Measurements from ENCODE around the gene PLCD3.

PLCD3 gene

GRCh38 chr17:45086391-45086790 is 45.9 kb downstream of the PLCD3 start:
- in situ Hi-C loops (cut with HindIII; ENCODE audit: low sequenced_read_pairs) = no loop called here

- in situ Hi-C loops (cut with HindIII; ENCODE audit: low sequenced_read_pairs) = no loop called here
Measured at GRCh38 chr17:45081047-45081703, 51.1 kb downstream of the PLCD3 start.

DNA sequence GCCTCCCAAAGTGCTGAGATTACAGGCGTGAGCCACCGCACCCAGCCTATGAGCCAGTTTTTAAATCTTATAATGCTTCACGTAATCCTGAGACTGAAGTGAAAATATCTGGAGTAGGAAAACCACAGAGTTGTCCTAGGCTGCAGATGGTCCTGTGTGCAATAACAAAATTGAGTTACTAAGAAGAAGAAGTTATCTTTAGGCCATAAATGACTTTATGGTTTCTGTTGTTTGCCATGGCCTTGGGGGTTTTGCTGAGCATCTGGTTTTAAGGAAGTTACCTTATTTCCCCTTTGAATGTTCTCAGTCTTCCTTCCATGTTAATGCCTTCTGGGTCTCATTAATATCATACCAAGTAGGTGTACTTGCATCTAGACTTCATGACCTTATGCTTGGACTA is 54.7 kb downstream of the PLCD3 start:
- in situ Hi-C loops (cut with HindIII; ENCODE audit: low sequenced_read_pairs) = no loop called here

- in situ Hi-C loops (cut with HindIII; ENCODE audit: low sequenced_read_pairs) = no loop called here
Measured at GRCh38 chr17:45073414-45074070, 58.8 kb downstream of the PLCD3 start.

DNA sequence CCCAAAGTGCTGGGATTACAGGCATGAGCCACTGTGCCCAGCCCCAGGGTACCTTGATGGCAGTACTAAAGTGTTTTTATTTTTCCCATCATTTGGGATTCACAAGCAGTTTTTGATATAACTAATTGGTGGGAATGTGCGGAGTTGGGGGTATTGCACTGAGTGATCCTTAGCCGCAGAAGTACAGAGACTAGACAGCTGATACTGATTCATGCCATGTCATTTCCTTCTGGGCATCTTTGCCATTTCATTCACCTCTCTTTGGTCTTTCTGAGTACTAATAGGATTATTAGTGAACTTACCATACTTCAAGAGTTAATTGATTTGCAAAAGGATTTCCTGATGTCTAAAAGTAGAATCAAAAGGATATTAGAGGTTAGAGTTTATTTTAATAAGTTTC is 61.5 kb downstream of the PLCD3 start:
- in situ Hi-C loops (cut with HindIII; ENCODE audit: low sequenced_read_pairs) = no loop called here

DNA sequence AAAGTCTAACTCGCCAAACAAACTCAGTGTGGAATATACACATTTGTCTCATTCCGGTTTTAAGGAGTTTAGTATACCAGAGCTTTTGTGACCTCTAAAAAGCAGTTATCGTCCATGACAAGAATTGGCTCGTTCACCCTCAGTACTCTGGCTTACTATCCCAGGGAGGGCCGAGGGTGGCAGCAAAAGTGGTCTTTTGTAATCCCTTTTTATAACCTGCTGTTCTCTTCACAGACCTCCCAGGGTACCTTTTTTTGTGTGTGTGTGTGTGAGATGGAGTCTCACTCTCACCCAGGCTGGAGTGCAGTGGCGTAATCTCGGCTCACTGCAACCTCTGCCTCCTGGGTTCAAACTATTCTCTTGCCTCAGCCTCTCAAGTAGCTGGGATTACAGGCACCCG is 62.3 kb downstream of the PLCD3 start:
- in situ Hi-C loops (cut with HindIII; ENCODE audit: low sequenced_read_pairs) = no loop called here

- in situ Hi-C loops (cut with HindIII; ENCODE audit: low sequenced_read_pairs) = no loop called here
Measured at GRCh38 chr17:45067637-45068036, 64.7 kb downstream of the PLCD3 start.

DNA sequence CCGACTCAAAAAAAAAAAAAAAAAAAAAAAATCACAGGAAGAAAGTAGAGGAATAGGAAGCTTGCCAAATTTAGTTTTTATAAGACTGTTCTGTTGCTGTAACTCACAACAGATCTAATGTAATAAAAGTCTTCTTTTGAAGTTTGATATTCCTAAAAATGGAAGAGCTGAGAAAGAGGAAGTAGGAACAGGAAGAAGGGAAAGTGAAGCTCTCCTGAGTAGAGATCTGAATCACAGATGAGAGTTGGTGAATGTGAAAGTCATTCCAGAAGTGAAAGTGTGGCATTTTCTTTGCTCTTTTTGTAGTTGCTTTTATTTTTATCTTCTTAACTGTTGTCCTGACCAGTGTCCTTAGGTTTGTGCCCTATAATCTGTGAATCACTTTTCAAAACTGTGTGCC is 69.1 kb downstream of the PLCD3 start:
- in situ Hi-C loops (cut with HindIII; ENCODE audit: low sequenced_read_pairs) = no loop called here

DNA sequence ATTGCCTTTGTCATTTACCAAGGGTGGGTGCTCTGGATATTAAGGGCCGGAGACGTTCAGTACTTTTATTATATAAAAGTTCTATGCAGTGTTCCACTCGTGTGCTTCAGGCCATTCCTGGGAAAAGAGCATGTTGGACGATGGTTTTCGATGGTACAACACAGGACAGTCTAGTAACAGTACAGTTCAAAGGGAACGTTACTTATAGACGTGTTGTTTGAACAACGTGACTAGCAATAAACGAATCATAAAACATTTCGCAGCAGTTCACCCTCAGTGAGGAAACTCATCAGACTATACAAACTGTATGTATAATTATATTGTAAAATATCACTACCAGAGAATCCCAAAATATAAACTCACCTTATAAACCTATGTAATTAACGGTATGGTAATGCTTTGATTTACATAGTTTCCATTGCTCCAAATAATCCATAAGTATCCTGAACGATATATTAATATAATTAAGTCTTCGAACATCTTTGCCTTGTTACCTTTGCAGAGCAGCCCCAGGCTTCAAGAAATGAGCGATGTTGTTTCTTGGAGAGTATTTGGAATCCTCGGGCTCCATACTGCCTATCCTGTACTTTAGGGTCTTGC is 70.6 kb downstream of the PLCD3 start:
- in situ Hi-C loops (cut with HindIII; ENCODE audit: low sequenced_read_pairs) = no loop called here

GRCh38 chr17:45060797-45061605 is 71.3 kb downstream of the PLCD3 start, which contains the start of gene NMT1:
TSS of gene NMT1 (plus strand) at chr17:45061317. CDS start at chr17:45061330, 13 bp downstream.
- in situ Hi-C loops (cut with HindIII; ENCODE audit: low sequenced_read_pairs) = no loop called here

DNA sequence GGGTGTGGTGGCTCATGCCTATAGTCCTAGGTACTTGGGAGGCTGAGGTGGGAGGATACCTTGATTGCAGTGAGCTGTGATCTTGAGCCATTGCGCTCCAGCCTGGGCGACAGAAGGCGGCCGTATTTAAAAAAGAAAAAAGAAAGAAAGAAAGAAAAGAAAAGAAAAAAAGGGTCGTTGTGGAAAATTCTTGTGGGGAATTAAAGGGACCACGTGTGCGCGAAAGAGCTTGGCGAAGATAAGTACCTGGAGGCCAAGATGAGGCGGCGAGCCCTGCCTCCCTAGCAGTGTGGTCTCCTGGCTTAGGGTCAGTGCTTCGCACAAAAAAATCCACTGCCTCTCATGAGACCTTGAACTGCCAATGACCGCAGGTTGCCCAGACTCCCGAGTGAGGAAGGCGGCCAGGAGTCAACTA is 71.9 kb downstream of the PLCD3 start:
- in situ Hi-C loops (cut with HindIII; ENCODE audit: low sequenced_read_pairs) = no loop called here

All from endothelial cell of hepatic sinusoid (primary cell).